Pancreas (tissue), 10 donors: Measurements from ENCODE around the gene SMIM44. TPM values are rescaled to one million over a fixed set of nuclear protein-coding genes. Genes with fewer than 3 reads are reported as not detected.
"Not testable (repeated sequence)": the region's sequence is repeated elsewhere in the genome, so short reads cannot be mapped to it uniquely, and the experiment has no call there.

ENCODE experiments used
- ATAC-seq, 4 donors: fragments of 200-7000 bp; cut with Tn5 transposase; one replicate each; pipeline versions ENCODE4 v1.8.0 to v1.9.1; 2020; ENCODE audit warnings: mild to moderate bottlenecking in 4 of 4, moderate library complexity in 4 of 4
- DNase-seq, 6 donors: peaks; one replicate each; pipeline ENCODE4 v3.0.0-alpha.2; 2020
- FAIRE-seq: peaks from 2 replicates; lab custom pipeline; 2012; peaks lifted over from hg19 to GRCh38; lab: Jason Lieb, UNC
- H3K27ac ChIP-seq, 4 donors: fragments of 200-600 bp; sonication (generic); 1 replicate in 3 of 4; 2 replicates in 1 of 4; pipeline versions ENCODE4 v1.5.0 to v1.8.0; 2020
- H3K27me3 ChIP-seq, 4 donors: fragments of 200-600 bp; one replicate each; pipeline ENCODE4 v1.8.0; 2021
- H3K36me3 ChIP-seq, 3 donors: fragments of 200-600 bp; sonication (generic) in 1 of 3; one replicate each; pipeline versions ENCODE4 v1.5.0 to v1.8.0; 2020 to 2021
- H3K4me1 ChIP-seq, 3 donors: fragments of 200-600 bp; one replicate each; pipeline ENCODE4 v1.8.0; 2021
- H3K4me3 ChIP-seq, 4 donors: fragments of 200-600 bp; sonication (generic) in 2 of 4; one replicate each; pipeline versions ENCODE4 v1.5.0 to v1.8.0; 2020 to 2021
- H3K9me3 ChIP-seq, 4 donors: fragments of 200-600 bp; one replicate each; pipeline ENCODE4 v1.8.0; 2021
- WGBS, 2 donors: extraction: QIAGEN DNeasy Blood & Tissue Kit; methylation state at CpG; one replicate each; pipeline ENCODE4 v1.1.7; 2013; 5-methylcytosine and 5-hydroxymethylcytosine counted together
- intact Hi-C, 3 donors: fragments of 100-400 bp; cut with DNase I; formaldehyde crosslinking; loops; one replicate each; pipeline versions ENCODE4 v1.11.1 to v1.14.2; 2022
- polyA plus RNA-seq, 2 donors: library from polyadenylated mRNA; stranded (reverse); fragments of 200-250 nt; gene quantifications; one replicate each; pipeline ENCODE4 v1.2.3, GENCODE V29; 2013
- total RNA-seq, 6 donors: library from RNA; stranded (reverse); fragmentation: NEBNext Ultra II Directional in 4 of 6; extraction: Animal tissue kit (Norgen Biotek cat#: 25700) in 4 of 6; gene quantifications; one replicate each; pipeline versions ENCODE4 v1.2.1 to v1.2.4, GENCODE V29; 2021 to 2023
- TF ChIP-seq, protein P1 (sequence below), 4 donors: fragments of 200-600 bp; sonication (generic) in 3 of 4; IDR thresholded peaks; one replicate each; pipeline versions ENCODE4 v1.5.0 to v1.8.0; 2021; ENCODE audit warnings: antibody characterized with exemption in 4 of 4
- donor health status: healthy with polysubstance abuse.
- donor health status: DM: no; HTN: no; CAD: no; lungs with moderate emphysema.
- donor health status: DM: no; HTN: no; CAD: no.
- donor health status: control.
- donor health status: control.
- donor health status: Bipolar disorder and iron deficiency.
- donor health status: DM: yes; HTN: yes; CAD: no.
- donor health status: DM: no; HTN: no; CAD: no.
- donor health status: DM: no; HTN: no; CAD: no.
- donor health status: DM: yes; HTN: yes; CAD: no.

The SMIM44 gene
- not detected for total RNA-seq
- under 1 TPM in 1 of 2 donors, not detected in 1; 0.92 TPM for polyA plus RNA-seq

GRCh38 chr19:3483226-3483628 is at the start of gene SMIM44:
Gene SMIM44 (minus strand): TSS chr19:3483441. CDS start chr19:3483403, 38 bp downstream.
- intact Hi-C loops, result no loop called here
- no peak within 1 kb of the TSS for H3K27ac ChIP-seq
- FAIRE-seq (no peak), DNase-seq (peak in 1 of 6 donors; percentile 76), ATAC-seq (no peak)
- peak within 1 kb of the TSS in 1 of 4 donors; percentile 12 for H3K4me3 ChIP-seq
- peaks cover 0 to 5% (median 0%) of the 10 kb centered on the region in 4 donors for H3K27me3 ChIP-seq
- 61 to 65% methylated on average over 20 to 33 of the region's 33 CpGs for WGBS, 2 donors
- no peaks in the 10 kb centered on the region for H3K4me1 ChIP-seq
- TF ChIP-seq, protein P1, sequence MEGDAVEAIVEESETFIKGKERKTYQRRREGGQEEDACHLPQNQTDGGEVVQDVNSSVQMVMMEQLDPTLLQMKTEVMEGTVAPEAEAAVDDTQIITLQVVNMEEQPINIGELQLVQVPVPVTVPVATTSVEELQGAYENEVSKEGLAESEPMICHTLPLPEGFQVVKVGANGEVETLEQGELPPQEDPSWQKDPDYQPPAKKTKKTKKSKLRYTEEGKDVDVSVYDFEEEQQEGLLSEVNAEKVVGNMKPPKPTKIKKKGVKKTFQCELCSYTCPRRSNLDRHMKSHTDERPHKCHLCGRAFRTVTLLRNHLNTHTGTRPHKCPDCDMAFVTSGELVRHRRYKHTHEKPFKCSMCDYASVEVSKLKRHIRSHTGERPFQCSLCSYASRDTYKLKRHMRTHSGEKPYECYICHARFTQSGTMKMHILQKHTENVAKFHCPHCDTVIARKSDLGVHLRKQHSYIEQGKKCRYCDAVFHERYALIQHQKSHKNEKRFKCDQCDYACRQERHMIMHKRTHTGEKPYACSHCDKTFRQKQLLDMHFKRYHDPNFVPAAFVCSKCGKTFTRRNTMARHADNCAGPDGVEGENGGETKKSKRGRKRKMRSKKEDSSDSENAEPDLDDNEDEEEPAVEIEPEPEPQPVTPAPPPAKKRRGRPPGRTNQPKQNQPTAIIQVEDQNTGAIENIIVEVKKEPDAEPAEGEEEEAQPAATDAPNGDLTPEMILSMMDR (IDR thresholded peaks at IDR 0.05), result no peak
- H3K36me3 ChIP-seq, result no peaks in the 10 kb centered on the region
- no peaks in the 10 kb centered on the region for H3K9me3 ChIP-seq

- H3K4me1 ChIP-seq, result no peaks in the 10 kb centered on the region
- no peak for FAIRE-seq
- peak in 1 of 6 donors; percentile 62 for DNase-seq
- peaks cover 0 to 51% (median 22%) of the 10 kb centered on the region in 3 donors for H3K36me3 ChIP-seq
- WGBS, 2 donors, result 89% methylated on average over 17 of the region's 17 CpGs
- no peaks in the 10 kb centered on the region for H3K9me3 ChIP-seq
- no peaks in the 10 kb centered on the region for H3K27me3 ChIP-seq
- TF ChIP-seq, protein P1 (IDR thresholded peaks at IDR 0.05), result no peak
- no peak overlapping the region for H3K27ac ChIP-seq
- no peak for ATAC-seq
- intact Hi-C loops, result no loop called here
- H3K4me3 ChIP-seq, result no peak overlapping the region
Measured at GRCh38 chr19:3533033-3533432, 49.8 kb upstream of the SMIM44 start.

DNA sequence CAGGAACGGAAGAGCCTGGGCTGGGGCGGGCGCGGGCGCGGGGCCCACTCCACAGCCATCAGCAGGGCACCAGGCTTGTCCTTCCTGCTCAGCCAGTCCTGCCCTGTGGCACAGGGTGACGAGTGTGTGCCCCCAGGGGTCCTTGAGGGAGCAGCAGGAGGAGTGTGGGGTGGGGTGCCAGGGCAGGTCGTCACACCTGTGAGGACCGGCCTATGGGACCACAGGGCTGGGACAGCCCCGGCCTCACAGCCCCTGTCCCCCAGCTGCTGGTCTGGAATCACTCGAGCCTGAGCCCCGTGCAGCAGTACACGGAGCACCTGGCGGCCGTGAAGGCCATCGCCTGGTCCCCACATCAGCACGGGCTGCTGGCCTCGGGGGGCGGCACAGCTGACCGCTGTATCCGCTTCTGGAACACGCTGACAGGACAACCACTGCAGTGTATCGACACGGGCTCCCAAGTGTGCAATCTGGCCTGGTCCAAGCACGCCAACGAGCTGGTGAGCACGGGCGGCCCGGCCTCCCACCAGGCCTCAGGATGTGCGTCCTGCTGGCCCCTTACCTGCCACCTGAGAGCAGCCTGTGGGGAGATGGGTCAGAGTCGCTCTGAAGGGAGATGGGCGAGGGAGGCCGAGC is 49.0 kb upstream of the SMIM44 start:
- Histone ChIP-seq H3K4me3 (no peak overlapping the region), H3K27ac (no peak overlapping the region), H3K27me3 (no peaks in the 10 kb centered on the region), H3K4me1 (no peaks in the 10 kb centered on the region), H3K9me3 (no peaks in the 10 kb centered on the region), H3K36me3 (peaks cover 0 to 57% (median 22%) of the 10 kb centered on the region in 3 donors)
- intact Hi-C loops, result no loop called here
- ATAC-seq, result no peak
- no peak for FAIRE-seq
- 94 to 95% methylated on average over 33 of the region's 33 CpGs for WGBS, 2 donors
- peak in 1 of 6 donors; percentile 70 for DNase-seq
- TF ChIP-seq, protein P1 (IDR thresholded peaks at IDR 0.05), result no peak

DNA sequence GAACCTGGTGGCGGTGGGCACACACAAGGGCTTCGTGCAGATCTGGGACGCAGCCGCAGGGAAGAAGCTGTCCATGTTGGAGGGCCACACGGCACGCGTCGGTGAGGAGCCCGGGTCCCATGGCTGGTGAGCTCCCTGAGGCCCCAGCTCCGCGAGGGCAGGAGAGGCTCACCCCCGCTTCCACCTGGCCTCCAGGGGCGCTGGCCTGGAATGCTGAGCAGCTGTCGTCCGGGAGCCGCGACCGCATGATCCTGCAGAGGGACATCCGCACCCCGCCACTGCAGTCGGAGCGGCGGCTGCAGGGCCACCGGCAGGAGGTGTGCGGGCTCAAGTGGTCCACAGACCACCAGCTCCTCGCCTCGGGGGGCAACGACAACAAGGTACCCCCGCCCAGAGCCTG is 48.5 kb upstream of the SMIM44 start:
- ATAC-seq, result no peak
- TF ChIP-seq, protein P1 (IDR thresholded peaks at IDR 0.05), result no peak
- Histone ChIP-seq H3K27ac (no peak overlapping the region), H3K9me3 (no peaks in the 10 kb centered on the region), H3K27me3 (no peaks in the 10 kb centered on the region), H3K4me1 (no peaks in the 10 kb centered on the region), H3K36me3 (peaks cover 0 to 57% (median 22%) of the 10 kb centered on the region in 3 donors), H3K4me3 (no peak overlapping the region)
- 92% methylated on average over 28 to 29 of the region's 29 CpGs for WGBS, 2 donors
- no peak for DNase-seq
- no peak for FAIRE-seq
- intact Hi-C loops, result no loop called here

DNA sequence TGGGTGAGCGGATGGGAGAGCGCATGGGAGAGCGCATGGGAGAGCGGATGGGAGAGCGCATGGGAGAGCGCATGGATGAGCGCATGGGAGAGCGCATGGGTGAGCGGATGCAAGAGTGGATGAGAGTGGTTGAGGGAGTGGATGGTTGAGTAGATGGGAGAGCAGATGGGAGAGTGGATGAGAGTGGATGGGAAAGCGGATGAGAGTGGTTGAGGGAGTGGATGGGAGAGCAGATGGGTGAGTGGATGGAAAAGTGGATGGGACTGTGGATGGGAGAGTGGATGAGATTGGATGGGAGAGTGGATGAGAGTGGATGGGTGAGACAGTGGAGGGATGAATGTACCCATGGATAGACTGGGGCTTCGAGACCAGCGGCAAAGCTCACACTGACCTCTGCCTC is 47.1 kb upstream of the SMIM44 start:
- TF ChIP-seq, protein P1 (IDR thresholded peaks at IDR 0.05), result no peak
- H3K27me3 ChIP-seq, result no peaks in the 10 kb centered on the region
- H3K9me3 ChIP-seq, result no peaks in the 10 kb centered on the region
- 98 to 99% methylated on average over 12 of the region's 12 CpGs for WGBS, 2 donors
- H3K4me3 ChIP-seq, result no peak overlapping the region
- FAIRE-seq (no peak), DNase-seq (no peak), ATAC-seq (no peak)
- H3K27ac ChIP-seq, result no peak overlapping the region
- H3K4me1 ChIP-seq, result no peaks in the 10 kb centered on the region
- peaks cover 3 to 63% (median 22%) of the 10 kb centered on the region in 3 donors for H3K36me3 ChIP-seq
- intact Hi-C loops, result no loop called here

GRCh38 chr19:3529299-3529698 is 46.1 kb upstream of the SMIM44 start:
- H3K9me3 ChIP-seq, H3K4me1 ChIP-seq, FAIRE-seq, ATAC-seq, H3K27me3 ChIP-seq, DNase-seq, H3K27ac ChIP-seq, H3K4me3 ChIP-seq, intact Hi-C loops: not testable (repeated sequence)
- peaks cover 3 to 52% (median 20%) of the 10 kb centered on the region in 3 donors for H3K36me3 ChIP-seq
- WGBS, 2 donors, result 99% methylated on average over 7 of the region's 7 CpGs
